ENCODE data around the gene ABCG1. TPM values are rescaled to one million over a fixed set of nuclear protein-coding genes. Genes with fewer than 3 reads are reported as not detected.

Gene ABCG1
- total RNA-seq, 1 donor from 2014 or later: 37.8 TPM

DNA sequence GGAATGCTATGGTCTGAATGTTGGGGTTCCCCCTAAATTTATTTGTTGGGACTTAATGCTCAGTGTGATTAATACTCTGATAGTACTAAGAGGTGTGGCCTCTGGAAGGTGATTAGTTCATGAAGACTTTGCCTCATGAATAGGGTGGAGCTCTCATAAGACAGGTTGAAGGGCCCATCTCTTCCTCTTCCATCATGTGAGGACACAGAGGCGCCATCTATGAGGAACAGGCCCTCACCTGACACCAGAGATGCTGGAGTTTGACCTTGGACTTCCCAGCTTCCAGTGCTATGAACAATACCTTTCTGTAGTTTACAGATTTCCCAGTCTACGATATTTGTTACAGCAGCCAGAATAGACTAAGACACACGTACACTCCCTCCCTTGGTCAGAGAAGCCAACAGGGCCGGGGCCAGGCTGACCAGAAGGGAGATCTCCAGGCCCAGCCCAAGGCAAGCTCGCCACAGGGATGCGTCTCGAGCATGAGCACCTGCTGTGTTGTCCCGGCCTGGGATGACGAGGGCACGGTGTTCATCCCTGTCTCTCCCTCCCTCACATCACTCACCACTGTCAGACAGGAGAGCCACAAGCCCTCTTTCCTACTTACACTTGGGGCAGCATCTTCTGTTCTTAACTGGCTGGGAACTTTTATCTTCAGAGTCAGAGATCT is 4.7 kb upstream of the ABCG1 start:
- DNase-seq (ENCODE audit: low read depth, low spot score): no peak

DNA sequence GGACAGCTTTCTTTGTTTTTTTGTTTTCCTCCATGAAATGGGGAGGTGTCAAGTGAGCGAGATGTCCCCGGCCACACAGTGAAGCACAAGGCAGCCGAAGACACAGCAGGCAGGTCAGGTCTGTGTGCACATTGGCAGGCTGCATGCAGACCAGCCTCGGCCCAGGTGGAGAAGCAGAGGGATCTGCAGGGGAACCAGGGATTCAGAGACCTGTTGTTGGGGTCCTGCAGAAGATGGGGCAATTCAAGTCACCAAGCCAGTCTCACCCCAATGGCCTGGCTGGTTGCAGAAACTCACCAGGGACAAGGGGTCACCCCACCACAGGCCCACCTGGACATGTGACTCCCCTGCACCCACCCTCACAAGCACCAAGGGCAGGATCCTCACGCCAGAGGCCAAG is 4.0 kb upstream of the ABCG1 start:
- DNase-seq (ENCODE audit: low read depth, low spot score): no peak

DNA sequence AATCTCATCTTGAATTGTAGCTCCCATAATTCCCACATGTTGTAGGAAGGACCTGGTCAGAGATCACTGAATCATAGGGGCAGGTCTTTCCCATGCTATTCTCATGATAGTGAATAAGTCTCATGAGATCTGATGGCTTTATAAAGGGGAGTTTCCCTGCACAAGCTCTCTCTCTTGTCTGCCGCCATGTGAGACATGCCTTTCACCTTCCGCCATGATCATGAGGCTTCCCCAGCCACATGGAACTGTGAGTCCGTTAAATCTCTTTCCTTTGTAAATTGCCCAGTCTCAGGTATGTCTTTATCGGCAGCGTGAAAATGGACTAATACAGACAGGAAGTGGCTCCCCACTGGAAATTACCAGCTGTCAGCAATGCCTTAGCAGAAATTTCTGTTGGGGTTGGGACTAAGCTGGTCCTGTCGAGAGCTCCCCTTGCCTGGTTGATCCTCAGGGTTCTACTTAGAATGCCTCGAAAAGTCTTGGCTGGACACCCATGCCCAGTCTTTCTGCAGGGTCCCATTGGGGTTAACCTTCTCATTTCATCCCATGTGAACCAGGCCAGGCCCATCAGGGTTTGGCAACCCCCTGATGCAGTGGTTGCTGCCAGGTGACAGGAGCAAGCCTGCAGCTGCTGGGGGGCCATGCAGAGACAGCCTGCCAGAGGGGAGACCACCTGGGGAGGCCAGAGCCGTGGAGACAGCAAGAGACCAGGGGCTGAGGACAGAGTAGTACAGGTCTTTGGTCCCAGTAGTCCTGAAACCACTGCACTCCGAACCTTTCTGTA is 2.8 kb upstream of the ABCG1 start:
- DNase-seq (ENCODE audit: low read depth, low spot score): no peak

DNA sequence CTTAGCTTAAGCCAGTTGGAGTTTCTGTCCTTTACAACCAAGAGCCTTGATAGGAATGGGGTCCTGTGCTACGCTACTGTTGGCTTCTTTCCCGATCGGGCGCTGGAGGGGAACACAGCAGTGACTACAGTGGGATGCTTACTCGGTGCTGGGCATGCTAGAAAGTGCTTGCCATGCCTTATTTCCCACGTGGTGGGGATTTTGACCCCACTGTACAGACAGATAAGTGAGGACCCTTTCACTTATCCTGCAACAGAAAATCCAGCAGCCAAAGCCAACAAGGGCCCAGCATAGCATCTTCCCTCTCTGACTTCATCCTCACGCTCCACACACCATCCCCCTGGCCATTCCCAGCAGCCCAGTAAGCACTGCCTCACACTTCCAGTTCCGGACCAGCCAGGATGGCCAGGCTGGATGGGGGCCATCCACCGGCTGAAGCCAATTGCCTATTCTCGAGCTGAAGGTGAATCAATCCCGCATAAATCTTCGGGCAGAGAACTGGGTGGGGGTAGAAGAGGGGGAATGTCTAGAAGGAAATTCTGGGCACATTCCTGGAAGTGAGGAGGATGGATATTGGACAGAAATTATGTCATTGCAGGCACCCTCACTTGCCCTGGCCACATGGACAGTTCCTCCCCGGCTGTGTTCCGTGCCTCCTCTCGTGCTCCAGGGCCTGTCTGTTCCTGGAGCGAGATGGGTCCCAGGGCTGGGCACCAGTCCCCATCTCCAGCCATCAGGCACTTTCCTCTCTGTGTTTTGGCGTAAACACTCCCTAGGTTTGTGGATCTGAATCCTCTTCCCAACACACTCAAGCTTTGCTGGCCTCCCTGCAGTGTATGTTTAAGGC is 2.0 kb upstream of the ABCG1 start:
- DNase-seq (ENCODE audit: low read depth, low spot score): no peak

DNA sequence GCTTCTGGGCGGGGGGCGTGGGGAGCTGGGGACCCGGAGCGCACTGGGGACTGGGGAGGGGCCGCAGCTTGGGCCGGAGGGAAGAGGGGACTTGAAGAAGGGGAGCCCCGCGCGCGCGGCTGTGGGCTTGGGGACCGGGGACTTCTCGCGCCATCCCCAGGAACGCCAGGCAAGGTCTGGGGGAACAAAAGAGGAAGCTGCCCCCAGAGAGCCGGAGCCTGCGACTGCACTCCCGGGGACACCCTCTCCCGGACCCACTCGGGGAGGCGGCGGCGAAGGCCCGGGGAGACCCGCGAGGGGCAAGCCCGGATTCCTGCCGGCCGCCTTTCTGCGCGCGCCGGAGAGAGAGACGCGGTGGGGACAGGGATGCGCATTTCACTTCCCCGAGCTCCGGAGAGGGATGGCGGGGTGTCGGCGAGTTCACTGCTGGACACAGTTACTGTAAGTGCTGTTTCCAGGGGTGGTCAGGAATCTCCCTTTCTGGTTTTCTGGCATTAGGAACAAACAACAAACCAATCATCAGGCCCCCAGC is 732 bp downstream of the ABCG1 start:
- no peak for DNase-seq (ENCODE audit: low read depth, low spot score)

DNA sequence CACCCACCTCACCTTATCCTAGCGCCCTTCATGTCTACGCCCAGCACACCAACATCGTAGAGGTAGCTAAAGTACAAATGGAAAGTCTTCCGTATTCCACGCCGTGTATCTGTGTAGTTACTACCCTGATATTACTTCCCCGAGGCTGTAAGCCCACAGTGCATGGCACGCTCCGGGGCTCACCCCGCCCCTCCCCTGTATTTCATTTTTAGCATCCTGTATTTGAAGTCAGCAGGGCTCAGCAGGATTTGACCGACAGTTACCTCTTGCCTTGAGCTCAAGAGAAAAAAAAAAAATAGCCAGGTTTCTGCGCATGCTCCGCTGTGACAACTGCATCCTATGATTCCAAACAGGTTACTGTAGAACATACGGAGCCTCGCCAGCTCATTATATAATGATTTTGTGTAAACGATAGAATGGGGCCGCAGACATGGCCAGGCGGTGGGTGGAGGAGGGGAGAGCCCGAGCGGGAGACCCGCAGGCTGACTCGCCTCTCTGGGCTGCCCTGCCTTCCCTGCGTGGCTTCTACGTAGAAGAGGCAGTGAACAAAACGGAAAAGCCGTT is 1.3 kb downstream of the ABCG1 start:
- peak; percentile 60 for DNase-seq (ENCODE audit: low read depth, low spot score)

DNA sequence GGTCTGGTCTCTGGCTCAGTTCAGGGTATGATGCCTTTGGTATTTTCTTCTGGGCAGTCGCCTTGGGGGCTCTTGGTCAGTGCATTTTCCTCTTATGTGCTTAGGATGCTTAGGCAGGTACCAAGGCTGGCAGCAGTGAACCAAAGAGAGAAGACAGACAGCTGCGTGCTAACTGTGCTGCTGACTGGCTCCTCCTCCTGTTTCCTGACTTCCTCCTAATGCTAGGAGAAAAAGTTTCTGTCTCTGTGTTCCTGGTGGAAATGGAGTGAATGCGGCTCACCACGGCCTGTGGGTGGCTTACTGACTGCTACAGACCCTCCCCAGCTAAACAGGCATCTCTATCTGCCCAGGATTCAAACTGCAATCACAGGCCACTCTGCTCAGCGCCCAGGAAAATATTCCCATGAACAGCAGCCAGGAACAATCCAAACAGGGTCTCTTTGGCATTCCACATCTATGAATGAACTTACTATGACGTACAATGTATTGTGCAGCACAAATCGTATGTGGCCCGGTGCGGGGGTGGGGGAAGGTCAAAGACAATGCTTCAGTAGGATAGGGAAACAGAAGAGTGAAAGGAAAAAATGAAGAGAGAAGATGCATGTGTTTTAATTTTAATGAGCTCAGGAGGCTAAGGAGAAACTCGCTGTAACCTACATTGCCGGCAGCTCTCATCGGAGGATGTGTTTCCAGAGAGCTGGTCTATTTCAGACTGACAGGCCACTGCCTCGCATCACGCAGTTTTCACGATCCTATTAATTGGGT is 2.8 kb downstream of the ABCG1 start:
- peak; percentile 56 for DNase-seq (ENCODE audit: low read depth, low spot score)

DNA sequence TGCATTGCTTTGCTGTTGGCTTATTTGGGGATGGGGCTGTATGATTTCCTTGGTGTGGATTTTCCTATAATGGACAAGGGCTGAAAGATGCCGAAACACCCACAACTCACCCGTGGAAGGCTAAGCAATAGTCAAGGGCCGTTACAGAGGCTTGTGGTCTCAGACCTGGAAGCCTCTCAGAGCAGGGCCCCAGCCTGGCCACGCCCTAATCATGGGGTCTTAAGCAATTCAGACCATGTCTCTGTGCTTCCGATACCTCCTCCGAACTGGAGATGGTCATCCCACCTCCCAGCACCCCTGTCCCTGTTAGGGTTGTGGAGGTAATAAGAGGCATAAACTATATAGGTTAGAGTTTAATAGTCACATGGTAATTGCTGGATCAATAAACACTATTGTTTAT is 3.4 kb downstream of the ABCG1 start:
- no peak for DNase-seq (ENCODE audit: low read depth, low spot score)

DNA sequence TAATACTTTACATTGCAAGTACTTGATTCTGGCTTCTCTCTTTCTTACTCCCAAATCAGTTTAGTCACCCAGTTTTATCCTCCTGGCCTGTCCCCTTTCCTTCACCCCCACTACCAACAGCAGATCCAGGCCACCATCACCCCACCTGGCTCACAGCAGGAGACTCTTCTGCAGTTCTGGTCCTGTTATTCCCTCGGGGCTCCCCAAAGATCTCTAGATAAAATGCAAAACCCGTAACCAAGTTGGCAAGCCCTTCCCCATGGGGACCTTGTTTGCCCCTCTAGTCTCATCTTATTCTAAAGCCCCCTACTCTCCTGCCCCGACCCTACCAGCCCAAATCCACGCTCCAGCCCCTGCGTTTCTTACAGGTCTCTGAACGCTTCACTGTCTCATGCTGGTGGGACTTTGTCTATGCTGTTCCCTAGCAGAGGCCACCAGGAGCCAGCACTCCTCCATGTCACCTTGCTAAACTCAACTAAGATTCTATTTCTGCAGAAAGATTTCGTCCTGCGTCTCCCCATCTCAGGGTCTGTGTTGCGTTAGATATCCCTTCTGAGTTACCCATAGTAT is 4.0 kb downstream of the ABCG1 start:
- no peak for DNase-seq (ENCODE audit: low read depth, low spot score)

DNA sequence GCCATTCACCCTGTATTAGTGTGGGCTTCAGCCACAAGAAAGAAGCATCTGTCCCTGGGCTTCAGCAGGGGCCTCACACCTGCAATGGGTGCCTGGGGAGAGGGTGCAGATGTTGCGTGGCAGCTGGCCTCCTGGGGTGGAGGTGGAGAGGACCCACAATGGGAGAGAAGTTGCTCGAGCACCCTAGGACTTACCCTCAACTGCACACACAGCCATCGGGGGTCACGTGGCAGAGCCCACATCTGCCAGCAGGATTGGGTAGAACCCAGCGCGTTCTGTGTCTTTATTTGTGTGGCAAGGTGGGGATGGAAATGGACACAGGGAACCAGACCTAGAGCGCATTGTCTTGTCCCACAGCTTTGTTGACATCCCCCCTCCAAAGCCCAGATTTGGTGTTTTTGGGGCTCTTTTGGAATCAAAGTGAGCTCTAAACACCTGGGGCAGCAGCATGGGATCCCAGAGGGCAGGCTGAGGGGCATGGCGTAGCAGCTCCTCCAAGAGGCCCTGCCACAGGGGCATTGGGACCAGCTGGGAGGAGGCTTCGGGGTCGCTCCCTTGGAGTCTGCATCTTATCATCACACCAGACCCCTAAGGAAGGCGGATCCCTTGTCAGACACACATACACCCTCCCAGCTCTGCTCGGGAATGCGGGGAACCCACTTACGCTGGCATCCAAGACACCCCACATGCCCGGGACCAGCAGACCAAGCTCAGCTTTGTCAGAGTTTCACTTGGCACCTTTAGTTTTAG is 5.1 kb downstream of the ABCG1 start:
- no peak for DNase-seq (ENCODE audit: low read depth, low spot score)

DNA sequence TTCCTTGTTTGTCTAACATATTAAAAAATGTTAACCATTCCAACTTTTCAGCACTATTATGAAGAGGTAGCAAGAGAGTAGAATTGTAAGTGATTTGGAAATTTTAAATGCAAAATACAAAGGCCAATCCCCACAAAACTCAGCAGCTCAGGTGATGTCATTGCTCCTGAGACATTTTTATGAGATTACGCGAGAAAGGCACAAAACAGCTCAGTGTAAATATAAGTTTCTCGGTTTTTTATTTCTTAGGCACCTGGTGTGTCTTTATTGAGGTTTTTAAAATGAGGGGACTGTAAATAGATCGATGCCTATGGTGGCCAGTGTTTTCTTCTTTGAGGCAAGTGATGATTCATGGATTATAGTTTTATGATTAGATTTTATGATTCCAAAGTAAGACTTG is 6.1 kb downstream of the ABCG1 start:
- DNase-seq (ENCODE audit: low read depth, low spot score): no peak

DNA sequence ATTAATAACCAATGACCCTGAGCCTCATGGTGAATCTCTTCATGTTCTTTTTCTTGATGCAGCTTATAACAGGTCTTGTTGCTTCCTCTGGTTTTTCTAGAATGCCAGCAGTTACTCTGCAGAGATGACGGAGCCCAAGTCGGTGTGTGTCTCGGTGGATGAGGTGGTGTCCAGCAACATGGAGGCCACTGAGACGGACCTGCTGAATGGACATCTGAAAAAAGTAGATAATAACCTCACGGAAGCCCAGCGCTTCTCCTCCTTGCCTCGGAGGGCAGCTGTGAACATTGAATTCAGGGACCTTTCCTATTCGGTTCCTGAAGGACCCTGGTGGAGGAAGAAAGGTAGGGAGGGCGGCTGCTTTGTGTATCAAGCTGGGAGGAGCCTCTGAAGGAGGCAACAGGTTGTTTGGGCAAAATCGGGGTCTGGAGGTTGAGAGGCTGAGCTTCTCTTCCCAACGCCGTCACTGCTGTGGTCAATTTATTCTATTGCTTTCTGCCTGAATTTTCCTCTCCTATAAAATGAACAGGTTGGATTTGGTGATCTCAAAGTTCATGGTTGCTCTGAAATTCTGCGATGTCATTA is 6.7 kb downstream of the ABCG1 start:
- DNase-seq (ENCODE audit: low read depth, low spot score): no peak

DNA sequence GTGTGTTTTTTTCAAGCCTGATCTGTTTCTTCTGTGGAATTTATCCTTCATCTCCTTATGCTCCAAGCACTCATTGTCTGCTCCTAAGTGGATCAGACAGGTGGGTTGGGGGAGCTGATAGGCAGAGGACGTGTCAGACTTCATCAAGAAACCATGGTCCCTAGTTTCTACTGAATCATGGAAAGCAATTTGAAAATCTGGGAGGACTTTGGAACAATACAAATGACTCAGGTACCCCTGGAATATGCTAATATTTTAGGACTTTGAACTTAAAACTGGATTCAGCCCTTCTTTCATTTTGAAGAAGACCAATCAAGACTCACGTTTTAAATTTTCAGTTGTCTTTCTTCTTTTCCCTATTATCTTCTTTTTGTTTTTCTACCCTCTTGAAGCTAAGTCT is 7.7 kb downstream of the ABCG1 start:
- no peak for DNase-seq (ENCODE audit: low read depth, low spot score)

DNA sequence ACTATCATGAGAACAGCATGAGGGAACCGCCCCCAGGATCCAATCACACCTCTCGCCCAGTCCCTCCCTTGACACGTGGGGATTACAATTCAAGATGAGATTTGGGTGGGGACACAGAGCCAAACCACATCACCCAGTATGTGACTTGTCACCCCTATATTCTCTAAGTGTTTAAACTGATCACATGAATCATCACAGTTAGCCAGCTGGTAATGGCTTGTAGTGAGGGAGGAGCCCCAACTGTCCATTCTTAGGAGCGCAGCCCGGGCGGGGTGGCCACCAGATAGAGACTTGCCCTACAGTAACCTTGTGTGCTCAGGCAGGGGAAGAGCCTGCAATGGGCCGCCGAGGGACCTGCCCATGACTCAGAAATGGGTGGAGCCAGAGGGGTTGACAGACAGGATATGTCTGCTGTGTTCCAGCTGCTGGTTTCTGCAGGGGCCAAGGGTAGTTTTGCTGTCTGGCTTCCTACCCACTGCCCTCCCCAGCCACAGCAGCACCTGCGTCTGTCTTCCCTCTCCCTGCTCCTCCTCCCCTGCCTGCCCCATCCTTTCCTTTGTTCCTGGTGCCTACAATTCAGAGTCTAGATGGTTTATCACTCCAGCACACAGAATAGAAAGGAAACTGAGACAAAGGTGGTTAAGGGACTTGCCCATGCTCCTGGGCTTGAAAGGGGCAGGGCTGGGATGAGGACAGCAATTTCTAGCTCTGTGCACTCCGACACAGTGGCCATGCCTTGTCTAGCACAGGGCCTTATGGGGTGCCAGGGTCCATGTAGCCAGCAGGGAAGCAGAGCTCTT is 9.2 kb downstream of the ABCG1 start:
- peak; percentile 71 for DNase-seq (ENCODE audit: low read depth, low spot score)

DNA sequence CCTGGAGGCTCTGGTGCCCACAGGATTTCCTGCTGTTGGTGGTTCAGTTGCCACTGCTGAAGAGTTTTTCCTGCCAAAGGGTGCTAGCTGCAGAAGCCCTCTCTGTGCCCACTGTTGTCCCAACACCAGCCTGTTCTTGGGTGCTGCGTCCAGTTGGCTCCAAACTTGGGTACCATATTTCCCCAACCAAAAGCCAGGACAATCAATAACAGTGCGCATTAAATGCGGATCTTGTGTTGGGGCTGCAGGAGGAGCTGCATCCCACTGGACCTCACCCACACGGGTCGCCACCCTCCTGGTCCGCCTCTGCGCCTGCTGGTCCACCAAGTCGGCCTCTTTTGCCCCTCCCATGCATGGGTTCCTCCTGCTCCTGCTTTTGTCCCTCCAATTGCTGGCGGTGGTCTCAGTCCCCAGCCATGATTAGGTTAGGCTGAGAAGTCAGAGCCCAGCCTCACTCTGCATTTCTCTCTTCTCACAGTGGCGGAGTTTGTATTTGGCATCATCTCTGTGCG is 9.8 kb downstream of the ABCG1 start:
- DNase-seq (ENCODE audit: low read depth, low spot score): no peak

DNA sequence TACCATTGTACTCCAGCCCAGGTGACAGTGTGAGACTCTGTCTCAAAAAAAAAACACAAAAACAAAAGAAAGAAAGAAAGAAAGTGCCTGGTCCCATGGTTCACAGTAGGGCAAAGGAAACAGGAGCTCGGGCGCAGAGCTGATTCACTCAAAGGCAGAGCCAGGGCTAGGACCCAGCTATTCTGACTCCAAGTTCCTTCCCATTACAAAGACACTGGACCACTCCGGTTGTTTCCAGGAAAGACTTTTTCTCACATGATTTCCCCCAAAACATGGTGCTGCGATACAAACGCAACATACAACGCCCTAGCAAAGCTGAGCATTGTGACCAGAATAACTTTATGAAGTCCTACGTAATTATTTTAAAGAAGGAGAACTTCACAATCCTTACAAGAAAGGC is 10.7 kb downstream of the ABCG1 start:
- no peak for DNase-seq (ENCODE audit: low read depth, low spot score)

DNA sequence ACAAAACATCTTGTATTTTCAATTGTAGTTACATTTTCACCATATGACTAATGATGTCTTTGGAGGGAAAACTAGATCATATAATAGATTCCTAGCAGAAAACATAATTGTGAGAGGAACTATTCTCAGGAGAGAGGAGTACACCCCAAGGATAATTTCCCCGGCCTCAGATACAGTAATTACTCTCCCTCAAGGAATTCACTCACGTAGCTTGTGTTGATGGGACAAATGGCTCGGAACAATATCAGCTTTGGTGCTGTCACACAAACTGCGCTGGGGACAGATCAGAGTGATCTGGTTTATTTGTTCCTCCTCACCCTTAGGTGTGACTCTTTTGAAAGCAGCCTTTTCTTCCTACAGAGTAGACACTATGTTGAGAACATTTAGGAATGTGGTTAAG is 11.2 kb downstream of the ABCG1 start:
- DNase-seq (ENCODE audit: low read depth, low spot score): no peak

DNA sequence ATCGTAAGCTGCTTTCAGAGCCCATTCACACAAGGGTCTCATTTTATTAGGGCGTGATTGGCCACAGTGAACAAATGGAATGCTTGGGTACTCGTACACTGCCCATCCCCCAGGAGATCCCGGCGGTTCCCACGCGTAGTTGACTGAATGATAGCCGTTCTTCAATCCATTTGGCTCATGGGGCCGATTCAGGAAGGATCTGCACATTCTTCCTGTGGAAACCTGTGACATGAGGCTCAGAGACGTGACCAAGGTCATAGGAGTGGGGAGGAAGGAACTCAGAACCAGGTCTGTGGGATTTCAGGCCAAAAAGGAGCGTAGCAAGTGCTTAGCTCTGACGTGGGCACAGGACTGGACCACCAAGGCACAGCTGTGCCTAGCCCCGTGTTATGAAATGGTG is 11.7 kb downstream of the ABCG1 start:
- no peak for DNase-seq (ENCODE audit: low read depth, low spot score)
